Limb (tissue), 2 donors: ENCODE results near the gene XYLT1.

Experiments used
- DNase-seq, 2 donors: peaks; one replicate each; pipeline ENCODE4 v3.0.0-alpha.2; 2016; ENCODE audit errors: extremely low spot score in 2 of 2

The XYLT1 gene

DNA sequence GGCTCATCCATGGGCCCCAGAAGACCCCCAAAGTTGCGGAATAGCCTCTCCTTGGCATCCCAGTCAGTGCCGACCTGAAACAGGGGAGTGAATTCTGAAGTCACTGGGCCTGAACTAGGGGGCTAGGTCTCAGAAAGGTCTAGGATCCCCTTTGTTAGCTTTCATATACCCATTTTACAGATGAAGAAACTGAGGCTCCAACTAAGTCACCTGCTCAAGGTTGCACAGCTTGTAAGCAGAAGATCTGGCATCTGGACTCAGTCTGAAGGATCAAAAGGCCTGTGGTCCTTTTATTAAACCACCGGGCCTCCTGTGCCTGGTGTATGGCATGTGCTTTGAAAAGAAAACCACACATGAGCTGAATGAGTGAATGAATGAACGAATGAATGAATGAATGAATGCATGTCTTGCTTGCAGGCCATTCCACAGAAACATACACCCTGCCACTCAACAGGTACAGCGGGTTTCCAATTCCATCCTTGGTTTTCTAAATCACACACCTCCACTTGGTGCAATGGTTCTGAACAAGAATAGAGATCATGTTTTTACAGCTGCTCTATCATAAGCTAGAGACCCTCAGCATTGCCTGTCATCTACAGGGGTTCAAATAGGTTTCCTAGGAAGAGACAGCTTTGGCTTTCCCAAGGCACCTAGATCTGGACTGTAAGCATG lies 352.7 kb downstream of the XYLT1 start:
- DNase-seq, result no peak

DNA sequence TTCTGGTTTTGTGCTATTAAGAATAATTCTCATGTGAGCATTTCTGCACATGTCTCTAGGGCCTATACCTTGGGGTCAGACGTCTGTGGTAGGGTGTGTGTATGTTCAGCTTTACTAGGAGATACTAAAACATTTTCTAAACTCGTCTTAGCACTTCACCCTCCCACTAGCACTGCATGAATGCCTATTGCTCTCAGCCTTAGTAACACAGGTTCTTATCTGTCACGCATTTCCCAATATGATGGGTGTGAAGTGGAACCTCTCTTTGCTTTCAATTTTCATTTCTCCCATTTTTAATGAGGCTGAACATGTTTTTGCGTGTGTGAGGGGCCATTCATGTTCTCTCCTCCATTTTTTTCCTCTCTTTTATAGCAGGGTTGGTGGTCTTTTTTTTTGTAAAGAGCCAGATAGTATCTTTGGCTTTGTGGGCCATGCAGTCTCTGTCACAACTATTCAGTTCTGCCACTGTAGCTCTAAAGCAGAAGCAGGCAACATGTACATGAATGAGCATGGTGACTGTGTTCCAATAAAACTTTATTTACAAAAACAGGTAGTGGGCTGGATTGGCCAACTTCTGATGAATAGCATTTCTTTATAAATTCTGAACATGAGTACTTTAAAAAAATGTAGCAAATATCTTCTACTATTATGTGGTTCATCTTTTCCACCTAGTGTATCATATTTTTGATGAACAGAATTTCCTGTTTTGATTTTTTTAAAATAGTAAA lies 354.0 kb downstream of the XYLT1 start:
- no peak for DNase-seq

DNA sequence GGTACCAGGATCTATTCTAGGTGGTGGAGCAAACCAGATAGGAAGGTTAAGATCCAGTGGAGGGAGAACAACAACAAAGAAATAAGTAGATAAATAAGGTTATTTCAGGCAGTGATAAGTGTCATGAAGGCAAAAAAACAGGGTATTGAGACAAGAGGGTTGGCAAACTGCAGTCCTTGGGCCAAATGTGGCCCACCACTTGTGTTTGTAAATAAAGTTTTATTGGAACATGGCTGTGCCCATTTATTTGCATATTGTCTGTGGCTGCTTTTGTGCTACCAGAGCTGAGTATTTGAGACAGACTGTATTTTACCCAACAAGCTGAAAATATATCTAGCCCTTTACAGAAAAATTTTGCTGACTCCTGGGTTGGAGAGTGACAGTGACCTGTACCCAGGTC lies 361.3 kb downstream of the XYLT1 start:
- DNase-seq, result no peak

DNA sequence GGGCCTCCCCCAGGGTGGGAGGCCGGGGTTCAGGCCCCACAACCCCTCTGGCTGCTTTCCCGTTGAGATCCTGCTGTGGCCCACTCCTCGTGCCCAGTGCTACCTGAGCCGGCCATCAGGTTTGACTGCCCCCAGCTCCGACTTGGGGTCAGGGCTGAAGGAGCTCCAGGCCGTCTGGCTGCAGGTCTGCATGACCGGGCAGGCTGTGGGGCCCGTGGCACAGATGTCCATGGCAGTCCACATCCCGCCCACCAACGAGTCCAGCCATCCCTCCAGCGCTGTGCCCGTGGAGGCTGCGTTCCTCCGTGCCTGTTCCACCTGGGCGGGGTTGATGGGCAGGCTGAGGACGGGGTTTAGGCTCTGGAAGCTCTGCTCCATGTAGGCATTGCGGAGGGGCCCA lies 362.2 kb downstream of the XYLT1 start:
- no peak for DNase-seq

DNA sequence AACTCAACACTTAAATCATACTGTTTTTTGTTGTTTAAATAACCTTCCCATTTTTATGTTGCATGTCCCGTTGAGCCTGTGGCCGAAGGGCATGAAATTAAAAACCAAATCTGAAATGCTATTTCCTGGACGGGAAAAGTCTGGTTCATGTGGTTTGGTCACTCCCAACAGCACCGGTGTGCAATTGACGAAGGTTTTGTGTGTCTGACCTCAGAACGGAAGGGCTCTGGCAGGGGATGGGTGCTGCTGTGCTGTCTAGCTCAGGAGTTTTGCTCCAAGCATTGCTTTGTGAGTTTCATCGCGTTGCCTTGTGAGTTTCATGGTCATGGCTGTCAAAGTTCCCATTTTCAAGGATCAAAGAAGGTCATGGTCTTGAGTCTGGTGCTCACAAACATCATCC lies 363.3 kb downstream of the XYLT1 start:
- DNase-seq, result no peak

DNA sequence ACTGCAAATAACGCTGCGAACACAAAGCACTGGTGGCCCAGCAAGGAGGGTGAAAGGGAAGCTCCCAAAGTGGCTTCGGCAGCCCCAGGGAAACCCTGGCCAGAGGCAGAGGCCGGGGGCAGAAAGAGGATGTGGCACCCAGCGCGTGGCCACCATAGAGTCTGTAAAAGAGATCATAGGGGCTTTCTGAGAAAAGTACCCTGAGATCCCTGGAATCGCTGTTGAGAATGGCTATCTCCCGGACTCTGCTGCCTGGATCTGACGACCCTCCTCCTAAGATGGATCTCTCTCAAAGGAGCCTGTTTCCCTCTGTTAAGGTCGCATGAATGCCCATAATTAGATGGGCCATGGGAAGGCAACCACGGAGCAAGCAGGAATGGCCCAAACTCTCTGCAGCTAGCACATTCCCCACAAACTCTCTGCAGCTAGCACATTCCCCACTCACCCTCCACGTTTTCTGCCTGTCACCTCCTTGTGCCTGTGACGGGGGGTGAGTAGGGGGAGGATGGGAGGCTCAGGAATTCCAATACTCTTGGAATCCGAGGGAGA lies 364.4 kb downstream of the XYLT1 start:
- no peak for DNase-seq

DNA sequence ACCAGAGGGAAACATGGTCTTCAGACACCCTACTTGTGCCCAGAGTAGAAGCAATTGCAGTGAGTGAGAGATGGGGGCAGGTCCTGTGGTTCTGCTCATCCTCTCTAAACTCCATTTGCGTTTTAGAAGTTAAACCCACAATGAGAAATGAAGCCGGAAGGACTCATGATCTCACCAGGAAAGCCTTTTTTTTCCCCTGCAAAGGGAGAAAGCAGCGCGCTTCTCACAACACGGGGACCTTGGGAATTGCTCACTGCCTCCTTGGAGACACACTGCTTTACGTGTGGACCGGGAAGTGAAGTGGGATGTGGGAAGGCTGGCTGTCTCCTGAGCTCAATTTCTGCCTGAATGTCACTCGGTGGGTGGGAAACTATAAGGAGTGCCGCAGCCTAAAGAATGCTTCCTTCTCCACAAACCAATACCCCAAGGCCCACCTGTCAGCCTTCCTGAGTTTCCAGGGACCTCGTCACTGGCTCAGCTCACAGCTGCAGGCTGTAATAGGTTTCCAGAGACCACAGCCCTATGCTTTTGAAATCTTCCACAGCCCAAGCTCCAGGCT lies 365.4 kb downstream of the XYLT1 start:
- no peak for DNase-seq

DNA sequence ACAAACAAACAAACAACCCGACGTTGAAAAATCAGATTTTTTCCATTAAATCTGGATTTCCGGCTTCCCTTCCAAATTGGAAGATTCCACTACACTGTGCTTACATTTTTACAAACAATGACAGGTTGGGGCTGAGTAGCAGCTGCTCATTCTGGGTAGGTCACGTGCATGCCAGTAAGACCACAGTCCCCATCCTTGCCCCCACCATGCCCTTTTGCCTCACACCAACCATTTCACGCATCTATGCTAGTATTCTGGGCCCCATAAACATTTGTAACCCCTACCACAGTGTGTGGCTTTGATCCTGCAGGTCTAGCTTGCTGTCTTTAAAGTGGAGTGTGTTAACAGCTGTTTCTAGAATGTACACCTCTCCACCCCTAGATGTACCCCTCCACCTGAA lies 366.1 kb downstream of the XYLT1 start:
- DNase-seq, result no peak

DNA sequence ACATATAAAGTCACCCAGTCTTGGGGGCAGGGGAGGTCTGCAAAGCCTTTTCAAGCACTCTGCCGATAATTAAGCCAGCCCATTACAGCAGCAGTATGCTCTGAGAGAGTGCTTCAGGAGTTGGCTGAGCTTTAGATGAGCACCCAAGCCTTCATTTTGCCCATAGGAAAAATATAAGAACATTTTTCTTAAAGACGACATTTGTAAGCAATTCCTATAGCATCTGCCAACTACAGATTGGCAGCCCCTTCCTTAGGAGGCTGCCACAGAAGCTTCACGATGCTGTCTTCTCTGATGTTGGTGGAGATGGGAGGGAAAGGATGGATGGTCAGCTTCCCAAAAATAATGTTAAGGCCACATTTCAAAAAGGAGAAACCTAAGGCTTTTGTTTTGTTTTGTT lies 367.5 kb downstream of the XYLT1 start:
- no peak for DNase-seq

DNA sequence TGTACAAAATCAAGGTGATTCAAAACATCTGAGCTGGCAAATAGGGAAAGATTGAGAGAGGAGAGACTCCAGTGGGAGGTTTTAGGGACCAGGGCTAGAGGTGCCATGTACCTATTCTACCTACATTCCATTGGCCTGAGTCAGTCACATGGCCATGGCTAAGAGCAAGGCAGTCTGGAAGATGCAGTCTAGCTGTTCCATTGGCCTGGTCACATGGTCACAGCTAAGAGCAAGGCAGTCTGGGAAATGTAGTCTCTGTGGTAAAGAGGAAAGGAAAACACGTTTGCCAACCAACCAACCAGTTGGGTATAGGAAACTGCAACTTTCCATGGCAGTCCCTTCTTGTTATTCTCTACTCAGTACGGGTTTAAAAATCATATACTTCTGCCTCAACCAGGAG lies 369.1 kb downstream of the XYLT1 start:
- no peak for DNase-seq

DNA sequence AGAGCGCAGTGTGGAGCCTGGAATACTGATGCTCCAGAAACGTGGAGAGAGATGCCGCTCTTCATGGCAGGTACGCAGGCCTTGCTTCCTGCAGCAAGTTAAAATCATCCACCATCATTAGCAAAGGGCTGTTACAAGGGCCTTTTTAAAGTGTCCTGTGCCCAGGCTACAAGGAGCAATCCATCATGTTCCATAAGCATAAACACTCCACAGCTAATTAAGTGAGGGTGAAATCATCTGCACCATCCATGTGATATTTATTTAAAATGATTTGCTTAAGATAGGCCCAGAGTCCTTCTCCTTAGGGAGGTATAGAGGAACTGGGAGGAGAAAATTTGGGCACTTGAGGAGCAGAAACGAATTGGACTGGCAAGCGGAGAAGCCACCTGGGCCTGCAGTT lies 372.1 kb downstream of the XYLT1 start:
- DNase-seq, result no peak

DNA sequence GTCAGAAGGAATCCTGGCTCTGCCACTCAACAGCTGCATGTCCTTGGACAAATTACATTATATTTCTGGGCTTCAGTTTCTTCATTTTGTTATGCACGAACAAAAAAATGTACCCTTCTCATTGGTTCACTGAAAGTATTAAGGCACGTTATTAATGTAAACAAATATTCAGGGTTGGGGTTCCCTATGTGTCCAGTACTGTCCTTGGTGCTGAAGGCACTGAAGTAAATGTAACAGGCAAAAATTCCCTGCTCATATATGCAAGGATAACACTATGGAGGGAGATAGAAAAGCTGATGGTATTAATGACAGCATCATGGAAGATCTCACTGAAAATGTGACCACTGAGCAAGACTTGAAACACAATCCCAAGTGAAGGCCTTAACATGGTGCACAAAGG lies 386.6 kb downstream of the XYLT1 start:
- DNase-seq, result no peak

DNA sequence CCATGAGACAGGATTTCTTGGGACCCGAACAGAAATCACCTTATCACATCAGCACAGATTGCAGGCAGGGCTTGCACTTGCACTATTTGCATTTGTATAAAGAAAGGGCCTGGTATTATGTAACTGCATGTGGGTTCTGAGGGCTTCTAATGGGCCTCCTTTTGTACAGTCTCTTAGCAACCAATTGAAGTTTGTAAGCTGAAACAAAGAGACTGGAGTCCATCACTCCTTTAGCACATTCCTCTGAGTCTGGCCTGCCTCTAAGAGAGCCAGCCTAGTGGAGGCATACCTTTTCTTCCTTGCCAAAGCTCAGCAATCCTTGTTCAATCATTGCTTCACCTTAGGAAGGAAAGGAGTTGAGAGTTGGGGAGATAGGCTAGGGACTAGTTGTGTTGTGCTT lies 387.1 kb downstream of the XYLT1 start:
- DNase-seq, result no peak

DNA sequence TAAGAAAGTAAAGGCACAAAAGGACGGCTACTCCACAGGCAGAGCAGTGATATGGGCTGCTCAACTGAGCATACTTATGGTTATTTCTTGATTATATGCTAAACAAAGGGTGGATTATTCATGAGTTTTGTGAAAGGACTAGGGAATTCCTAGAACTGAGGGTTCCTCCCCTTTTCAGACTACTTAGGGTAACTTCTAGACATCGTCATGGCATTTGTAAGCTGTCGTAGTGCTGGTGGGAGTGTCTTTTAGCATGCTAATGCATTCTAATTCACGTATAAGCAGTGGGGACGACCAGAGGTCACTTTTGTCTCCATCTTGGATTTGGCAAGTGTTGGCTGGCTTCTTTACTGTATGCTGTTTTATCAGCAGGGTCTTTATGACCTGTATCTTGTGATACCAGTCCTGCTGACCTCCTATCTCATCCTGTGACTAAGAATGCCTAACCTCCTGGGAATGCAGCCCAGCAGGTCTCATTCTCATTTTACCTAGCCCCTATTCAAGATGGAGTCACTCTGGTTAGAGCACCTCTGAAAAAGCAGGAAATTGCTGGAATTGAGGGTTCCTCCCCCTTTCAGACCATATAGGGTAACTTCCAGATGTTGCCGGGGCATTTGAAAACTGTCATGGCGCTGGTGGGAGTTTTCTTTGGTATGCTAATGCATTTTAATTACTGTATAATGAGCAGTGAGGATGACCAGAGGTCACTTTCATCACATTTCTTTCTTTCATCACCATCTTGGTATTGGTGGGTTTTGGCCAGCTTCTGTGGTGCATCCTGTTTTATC lies 388.5 kb downstream of the XYLT1 start:
- no peak for DNase-seq

DNA sequence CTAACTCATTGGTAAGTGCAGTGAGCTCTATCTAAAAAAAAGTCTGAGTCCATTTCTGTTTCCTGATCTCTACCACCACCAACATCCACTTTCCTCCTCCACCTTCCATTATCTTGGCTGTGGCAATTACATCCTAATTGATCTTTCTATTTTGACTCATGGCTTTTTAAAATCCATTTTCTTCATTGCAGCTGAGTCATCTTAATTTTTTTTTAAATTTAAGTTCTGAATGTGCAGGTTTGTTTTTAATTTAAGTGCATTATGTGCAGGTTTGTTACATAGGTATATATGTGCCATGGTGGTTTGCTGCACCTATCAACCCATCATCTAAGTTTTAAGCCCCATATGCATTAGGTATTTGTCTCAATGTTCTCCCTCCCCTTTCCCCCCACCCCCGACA lies 390.7 kb downstream of the XYLT1 start:
- no peak for DNase-seq

DNA sequence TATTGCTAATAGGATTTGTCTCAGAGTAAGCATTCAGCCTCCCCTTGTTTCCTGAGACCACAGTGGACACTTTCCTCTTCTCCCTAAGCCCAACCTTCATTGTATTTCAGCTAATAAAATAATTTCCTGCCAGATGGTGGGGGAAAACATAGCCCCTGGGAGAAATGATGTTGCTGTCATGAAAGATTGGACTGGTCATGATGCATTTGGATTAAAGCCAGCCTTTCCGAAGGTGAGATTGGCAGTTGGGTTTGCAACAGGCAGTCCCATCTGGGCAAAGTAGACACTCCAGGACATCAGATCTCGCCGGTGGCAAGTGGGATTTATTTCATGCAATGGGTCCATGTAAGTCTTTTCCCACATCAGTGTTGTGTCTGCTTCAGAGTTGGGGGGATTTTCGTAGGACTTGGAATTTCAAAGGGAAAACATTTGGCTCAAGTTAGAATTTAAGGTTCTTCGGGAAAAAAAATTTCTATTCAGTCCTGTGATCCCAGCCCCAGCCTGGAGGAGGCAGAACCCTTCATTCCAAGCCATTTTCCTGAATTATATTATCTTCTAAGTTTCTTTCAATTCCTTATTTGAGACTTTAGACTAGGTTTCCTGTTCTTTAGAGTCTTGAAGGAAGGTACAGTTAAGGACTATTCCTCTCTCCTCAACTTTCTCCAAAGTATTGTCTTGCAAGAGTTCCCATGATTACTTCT lies 391.7 kb downstream of the XYLT1 start:
- DNase-seq, result no peak

DNA sequence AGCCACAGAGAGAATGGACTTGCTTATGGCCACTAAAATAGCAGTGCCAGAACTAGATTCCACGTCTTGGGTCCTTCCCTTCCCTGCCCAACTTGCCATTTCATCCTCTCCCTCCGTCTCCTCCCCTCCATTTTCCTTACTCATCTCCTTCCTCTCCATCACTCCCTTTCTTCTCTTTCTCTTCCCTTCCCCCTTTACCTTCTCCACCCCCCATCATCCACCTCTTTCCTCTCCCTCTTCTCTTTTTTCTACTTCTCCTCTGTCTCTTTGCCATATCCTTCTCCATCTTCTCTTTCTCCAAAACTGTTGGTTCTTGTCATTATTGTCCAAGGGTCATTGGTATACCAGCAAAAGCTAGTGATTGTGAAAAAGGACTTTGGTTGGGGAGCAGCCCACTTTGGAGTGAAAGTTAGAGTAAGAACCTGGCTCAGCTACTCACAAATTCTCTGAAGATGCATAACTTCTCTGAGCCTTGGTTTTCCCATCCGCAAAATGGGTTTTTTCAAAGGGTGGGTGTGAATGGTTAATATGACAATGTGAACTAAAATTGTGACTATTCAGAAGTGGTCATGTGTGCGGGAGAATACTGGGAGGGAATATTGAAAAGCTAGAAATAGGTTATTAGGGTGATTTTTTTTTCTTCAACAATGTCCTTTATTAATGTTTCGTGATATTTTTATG lies 393.8 kb downstream of the XYLT1 start:
- DNase-seq, result no peak

DNA sequence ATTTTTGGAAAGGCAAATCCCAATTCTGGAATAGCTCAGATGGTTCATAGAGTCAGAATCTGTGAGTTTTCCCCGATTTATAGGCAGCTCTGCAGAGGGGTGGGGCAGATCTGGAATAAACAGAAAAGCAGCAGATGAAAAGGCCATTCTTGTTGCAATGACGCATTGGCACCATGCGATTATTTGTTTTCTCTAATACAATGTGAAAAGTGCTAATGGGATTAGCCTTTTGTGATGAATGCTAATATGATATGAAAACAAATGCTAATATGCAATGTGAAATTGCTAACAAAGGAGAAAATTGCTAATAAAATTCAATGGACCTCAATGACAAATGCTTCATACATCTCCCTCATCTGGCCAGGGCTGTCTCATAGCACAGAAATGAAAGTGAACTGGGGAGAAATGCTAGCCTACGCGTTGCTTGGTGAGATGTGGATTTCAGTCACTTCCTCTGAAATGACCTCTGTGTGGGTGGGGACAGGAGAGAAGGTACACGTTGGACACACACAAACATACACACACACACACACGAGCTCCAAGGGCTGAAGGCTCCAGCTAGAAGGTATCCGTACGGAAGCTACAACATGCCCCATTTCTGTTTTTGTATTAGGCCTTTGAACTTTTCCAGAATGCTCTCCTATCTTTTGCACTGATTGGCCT lies 394.5 kb downstream of the XYLT1 start:
- no peak for DNase-seq

DNA sequence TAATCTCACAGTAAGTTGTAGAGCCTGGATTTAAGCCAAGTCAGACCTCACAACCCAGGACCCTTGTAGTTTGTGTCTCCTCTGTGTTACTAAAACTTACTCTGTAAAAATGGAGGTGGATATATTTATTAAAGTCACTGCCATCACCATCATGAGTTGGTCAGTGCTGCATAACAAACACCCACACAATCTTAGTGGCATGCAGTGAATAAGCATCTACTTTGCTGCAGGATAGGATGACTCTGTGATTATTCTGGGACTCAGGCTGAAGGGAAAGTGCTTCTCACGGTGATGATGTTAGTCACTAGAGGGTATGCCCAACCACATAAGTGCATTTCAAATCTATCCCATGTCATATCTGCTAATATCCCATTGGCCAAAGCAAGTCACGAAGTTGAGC lies 398.7 kb downstream of the XYLT1 start:
- no peak for DNase-seq

DNA sequence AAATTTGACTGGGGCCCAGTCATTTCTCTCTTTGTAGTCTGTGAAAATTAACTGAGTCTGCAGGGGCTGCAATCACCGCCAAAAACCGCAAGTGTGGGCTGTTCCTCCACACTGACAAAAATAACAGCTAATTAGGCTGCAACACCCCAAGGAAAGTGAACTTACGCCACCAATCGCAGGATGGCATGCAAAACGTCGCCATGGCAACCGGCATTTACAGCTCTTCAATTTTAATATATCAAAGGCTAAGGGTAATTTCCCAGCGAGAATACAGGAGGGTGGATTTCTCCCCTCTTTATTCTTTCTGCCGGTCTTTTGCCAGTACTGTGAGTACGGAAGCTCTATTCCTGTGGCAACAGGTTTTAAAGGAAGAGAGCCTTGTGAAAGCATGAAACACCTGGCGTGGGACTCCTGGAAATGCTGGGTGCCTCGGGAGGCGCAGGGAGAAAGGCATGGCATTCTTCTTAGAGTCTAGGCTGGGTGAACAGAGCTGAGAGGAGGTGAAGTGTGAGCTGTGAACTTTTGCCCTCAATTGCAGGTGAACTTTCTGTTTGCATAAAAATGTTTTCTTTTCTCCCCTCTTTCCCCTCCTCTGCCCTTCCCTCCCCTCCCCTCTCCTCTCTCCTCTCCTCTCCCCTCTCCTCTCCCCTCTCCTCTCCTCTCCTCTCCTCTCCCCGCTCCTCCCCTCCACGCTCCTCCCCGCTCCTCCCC lies 399.7 kb downstream of the XYLT1 start:
- peak; percentile 24 to 49 for DNase-seq
